Skeletal muscle satellite cell (primary cell): Measurements from ENCODE around the gene ZNF518B.
"Not testable (repeated sequence)": the region's sequence is repeated elsewhere in the genome, so short reads cannot be mapped to it uniquely, and the experiment has no call there.

ENCODE experiments used
- H3K27me3 ChIP-seq: 2 replicates; pipeline ENCODE4 v1.7.0; 2013; ENCODE audit warnings: low read length; ENCODE audit not compliant: control insufficient read depth, insufficient read depth
- H3K36me3 ChIP-seq: 2 replicates; pipeline ENCODE4 v1.7.0; 2013; ENCODE audit warnings: mild to moderate bottlenecking, control low read depth, low read length; ENCODE audit not compliant: insufficient read depth
- H3K4me1 ChIP-seq: 2 replicates; pipeline ENCODE4 v1.7.0; 2013; ENCODE audit warnings: low read length; ENCODE audit not compliant: control insufficient read depth, insufficient read depth
- H3K4me2 ChIP-seq: 2 replicates; pipeline ENCODE4 v1.7.0; 2013; ENCODE audit warnings: mild to moderate bottlenecking, low read length
- H3K4me3 ChIP-seq: 2 replicates; pipeline ENCODE4 v1.7.0; 2013; ENCODE audit warnings: low read length
- H3K9ac ChIP-seq: 2 replicates; pipeline ENCODE4 v1.7.0; 2013; ENCODE audit warnings: mild to moderate bottlenecking, low read depth, low read length, moderate library complexity
- H3K9me3 ChIP-seq: replicated peaks from 2 replicates; pipeline ENCODE4 v1.7.0; 2013; ENCODE audit warnings: mild to moderate bottlenecking, control low read depth, low read length

The ZNF518B gene

GRCh38 chr4:10455133-10455532 is 2.1 kb downstream of the ZNF518B start:
- Histone ChIP-seq H3K9ac (no peak overlapping the region), H3K4me2 (no peak overlapping the region), H3K4me1 (peaks cover 8% of the 10 kb centered on the region), H3K36me3 (peaks cover 35% of the 10 kb centered on the region), H3K27me3 (no peaks in the 10 kb centered on the region), H3K9me3 (no peaks in the 10 kb centered on the region), H3K4me3 (no peak overlapping the region)

DNA sequence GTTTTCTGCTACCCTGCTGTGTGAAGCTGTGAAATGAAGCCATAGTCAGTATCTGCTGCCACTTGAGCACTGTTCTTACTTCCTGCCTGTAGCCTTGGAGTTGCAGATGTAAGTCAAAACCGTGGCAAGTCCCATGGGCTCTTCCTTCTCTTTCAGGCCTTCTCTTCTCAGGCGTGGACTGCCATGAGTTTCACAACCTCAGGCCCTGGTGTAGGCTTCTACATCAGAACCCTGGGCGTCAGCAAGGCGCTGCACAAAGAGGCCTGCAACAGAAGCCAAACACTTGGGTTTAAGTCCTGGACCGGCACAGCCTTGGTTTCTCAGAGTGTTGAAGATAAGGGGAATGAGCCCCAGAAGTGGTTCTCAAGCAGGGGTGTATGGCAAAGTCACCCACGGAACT is 2.5 kb downstream of the ZNF518B start:
- Histone ChIP-seq H3K4me3 (no peak overlapping the region), H3K9ac (no peak overlapping the region), H3K4me2 (no peak overlapping the region), H3K36me3 (peaks cover 39% of the 10 kb centered on the region), H3K9me3 (no peaks in the 10 kb centered on the region), H3K27me3 (no peaks in the 10 kb centered on the region), H3K4me1 (peaks cover 8% of the 10 kb centered on the region)

DNA sequence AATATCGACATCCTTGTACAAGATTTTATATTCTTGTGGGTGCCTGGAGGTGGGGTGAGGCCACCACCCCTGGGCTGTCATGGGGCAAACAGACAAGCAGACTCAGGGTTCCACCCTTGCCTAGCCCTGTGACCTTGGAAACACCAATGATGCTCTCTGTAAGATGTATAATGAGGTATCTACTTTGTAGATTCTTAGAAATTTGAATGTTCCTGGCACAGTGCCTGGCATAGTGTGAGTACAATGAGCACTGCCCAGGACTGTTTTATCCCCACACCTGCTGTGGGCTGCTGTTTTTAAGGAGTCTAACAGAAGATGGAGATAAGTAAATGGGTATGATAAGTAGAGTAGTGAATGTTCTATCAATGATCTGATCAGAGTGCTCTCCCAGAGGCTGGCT is 3.1 kb downstream of the ZNF518B start:
- H3K9ac ChIP-seq: no peak overlapping the region
- H3K4me3 ChIP-seq: no peak overlapping the region
- no peaks in the 10 kb centered on the region for H3K27me3 ChIP-seq
- H3K9me3 ChIP-seq: no peaks in the 10 kb centered on the region
- peaks cover 39% of the 10 kb centered on the region for H3K36me3 ChIP-seq
- peaks cover 8% of the 10 kb centered on the region for H3K4me1 ChIP-seq
- H3K4me2 ChIP-seq: no peak overlapping the region

- H3K9ac ChIP-seq: no peak overlapping the region
- no peak overlapping the region for H3K4me2 ChIP-seq
- no peaks in the 10 kb centered on the region for H3K4me1 ChIP-seq
- no peaks in the 10 kb centered on the region for H3K9me3 ChIP-seq
- no peak overlapping the region for H3K4me3 ChIP-seq
- H3K27me3 ChIP-seq: no peaks in the 10 kb centered on the region
- H3K36me3 ChIP-seq: peaks cover 65% of the 10 kb centered on the region
Measured at GRCh38 chr4:10448991-10449390, 8.2 kb downstream of the ZNF518B start.

DNA sequence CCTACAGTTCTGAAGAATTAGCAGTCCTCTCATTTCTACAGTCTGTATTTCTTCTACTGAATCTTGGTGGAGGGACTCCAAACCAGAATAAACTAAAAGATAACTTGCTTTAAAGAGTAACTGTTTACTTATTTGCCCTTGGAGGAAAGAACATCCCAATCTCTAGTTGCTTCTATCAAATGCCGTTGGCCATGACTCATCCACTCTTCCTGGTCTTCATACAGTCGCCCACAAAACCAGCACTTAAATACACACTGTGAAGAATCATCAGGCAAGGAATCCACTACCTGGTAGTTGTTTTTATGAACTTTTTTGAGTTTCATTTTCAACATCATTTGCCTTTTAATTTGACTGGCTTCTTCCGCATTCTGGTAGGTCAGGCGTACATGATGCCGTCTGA is 14.2 kb downstream of the ZNF518B start:
- Histone ChIP-seq H3K9me3 (no peaks in the 10 kb centered on the region), H3K9ac (no peak overlapping the region), H3K36me3 (peaks cover 40% of the 10 kb centered on the region), H3K4me3 (no peak overlapping the region), H3K4me1 (no peaks in the 10 kb centered on the region), H3K27me3 (no peaks in the 10 kb centered on the region), H3K4me2 (no peak overlapping the region)

- Histone ChIP-seq H3K9ac (no peak overlapping the region), H3K4me2 (no peak overlapping the region), H3K9me3 (no peaks in the 10 kb centered on the region), H3K4me3 (no peak overlapping the region), H3K36me3 (peaks cover 36% of the 10 kb centered on the region), H3K4me1 (no peaks in the 10 kb centered on the region), H3K27me3 (no peaks in the 10 kb centered on the region)
Measured at GRCh38 chr4:10441512-10441911, 15.7 kb downstream of the ZNF518B start.

- H3K9ac ChIP-seq: no peak overlapping the region
- H3K9me3 ChIP-seq: no peaks in the 10 kb centered on the region
- peaks cover 10% of the 10 kb centered on the region for H3K36me3 ChIP-seq
- H3K27me3 ChIP-seq: no peaks in the 10 kb centered on the region
- no peak overlapping the region for H3K4me2 ChIP-seq
- H3K4me3 ChIP-seq: no peak overlapping the region
- H3K4me1 ChIP-seq: no peaks in the 10 kb centered on the region
Measured at GRCh38 chr4:10438924-10439323, 18.3 kb downstream of the ZNF518B start.

DNA sequence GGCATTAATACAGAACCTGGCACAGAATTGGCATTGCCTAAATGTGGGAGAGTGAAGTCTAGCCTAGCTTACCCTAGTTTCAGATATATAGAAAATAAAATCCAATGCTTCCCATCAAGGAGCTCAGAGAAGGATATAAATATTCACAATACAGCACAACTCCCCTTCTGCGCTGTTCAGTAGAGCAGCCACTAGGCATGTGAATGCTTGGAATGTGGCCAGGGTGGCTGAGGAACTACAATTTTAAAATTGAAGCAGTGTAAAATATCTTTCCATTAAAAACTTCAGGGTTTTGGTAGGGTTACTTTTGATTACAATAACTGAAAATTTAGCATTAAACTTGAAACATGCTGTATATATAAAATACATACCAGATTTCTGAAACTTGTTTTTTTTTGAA is 19.5 kb downstream of the ZNF518B start:
- Histone ChIP-seq H3K27me3 (no peaks in the 10 kb centered on the region), H3K4me1 (no peaks in the 10 kb centered on the region), H3K9ac (no peak overlapping the region), H3K36me3 (peaks cover 6% of the 10 kb centered on the region), H3K9me3 (no peaks in the 10 kb centered on the region), H3K4me3 (no peak overlapping the region), H3K4me2 (no peak overlapping the region)

- not testable (repeated sequence) for H3K9ac ChIP-seq, H3K4me3 ChIP-seq, H3K36me3 ChIP-seq, H3K27me3 ChIP-seq, H3K9me3 ChIP-seq, H3K4me1 ChIP-seq, H3K4me2 ChIP-seq
Measured at GRCh38 chr4:10427680-10428079, 29.5 kb downstream of the ZNF518B start.

DNA sequence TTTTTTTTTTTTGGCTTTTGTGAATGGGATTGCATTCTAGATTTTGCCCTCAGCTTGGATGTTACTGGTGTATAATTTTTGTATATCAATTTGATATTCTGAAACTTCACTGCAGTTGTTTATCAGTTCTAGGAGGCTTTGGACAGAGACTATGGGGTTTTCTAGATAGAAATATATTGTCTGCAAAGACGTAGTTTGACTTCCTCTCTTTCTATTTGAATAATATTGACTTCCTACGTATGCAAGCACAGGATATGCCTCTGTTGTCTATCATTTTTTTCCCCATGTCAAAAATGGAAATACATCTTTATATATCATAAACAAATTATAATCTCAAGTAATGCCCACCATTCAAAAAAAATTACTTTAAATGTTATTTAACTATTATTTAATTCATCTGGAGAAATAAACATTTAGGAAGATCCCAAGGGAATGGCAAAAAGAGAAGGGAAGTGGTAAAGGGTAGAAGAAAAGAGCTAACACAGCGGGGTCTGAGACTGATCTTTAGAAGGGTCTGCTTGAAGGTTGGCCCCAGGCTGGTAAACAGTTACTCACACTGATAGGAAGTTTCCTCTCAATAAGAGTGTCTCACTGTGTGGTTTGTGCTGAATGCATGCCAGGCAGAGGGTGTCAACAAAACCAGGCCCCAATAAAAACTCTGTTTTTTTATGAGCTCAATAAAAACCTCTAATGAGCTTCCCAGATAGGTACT is 35.7 kb downstream of the ZNF518B start:
- Histone ChIP-seq H3K9me3 (no peaks in the 10 kb centered on the region), H3K4me3 (no peak overlapping the region), H3K36me3 (no peaks in the 10 kb centered on the region), H3K27me3 (no peaks in the 10 kb centered on the region), H3K4me1 (no peaks in the 10 kb centered on the region), H3K4me2 (no peak overlapping the region), H3K9ac (no peak overlapping the region)

- Histone ChIP-seq H3K4me3 (no peak overlapping the region), H3K36me3 (no peaks in the 10 kb centered on the region), H3K4me2 (no peak overlapping the region), H3K9me3 (no peaks in the 10 kb centered on the region), H3K4me1 (no peaks in the 10 kb centered on the region), H3K9ac (no peak overlapping the region), H3K27me3 (no peaks in the 10 kb centered on the region)
Measured at GRCh38 chr4:10417740-10418139, 39.5 kb downstream of the ZNF518B start.

GRCh38 chr4:10416441-10416840 is 40.8 kb downstream of the ZNF518B start:
- Histone ChIP-seq H3K4me1 (no peaks in the 10 kb centered on the region), H3K27me3 (peaks cover 3% of the 10 kb centered on the region), H3K4me3 (no peak overlapping the region), H3K9me3 (no peaks in the 10 kb centered on the region), H3K36me3 (no peaks in the 10 kb centered on the region), H3K9ac (no peak overlapping the region), H3K4me2 (no peak overlapping the region)
